Measurements from ENCODE around the gene FBXO8. TPM values are rescaled to one million over a fixed set of nuclear protein-coding genes. Genes with fewer than 3 reads are reported as not detected.
A peak's percentile ranks its signal among the peaks of the same experiment; 100 is the strongest.

The FBXO8 gene
- total RNA-seq, 1 experiment from 2014 or later = 22.1 TPM

DNA sequence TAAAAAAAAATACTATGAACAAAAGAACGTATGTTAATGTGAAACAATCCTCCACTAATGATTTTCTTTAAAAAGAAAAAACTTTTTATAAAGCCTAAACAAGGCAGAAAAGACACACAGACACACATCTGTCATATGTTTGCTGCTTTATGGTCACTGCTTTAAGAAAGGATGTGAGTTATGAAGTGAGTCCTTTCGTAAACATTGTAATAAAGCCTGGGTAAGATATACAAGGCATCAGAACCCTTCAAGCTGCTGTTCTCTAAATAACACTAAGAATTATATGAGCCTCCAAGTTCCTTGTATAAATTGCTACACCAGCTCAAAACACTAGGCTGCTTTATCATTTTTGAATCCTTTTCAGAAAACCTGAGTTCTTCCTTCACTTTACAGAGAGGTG lies 81.6 kb downstream of the FBXO8 start:
- ChIA-PET CTCF (interaction anchor here (0.5 to 1.5 kb wide), 3 partner anchors 9 to 81 kb away, joined by 3 to 4 read pairs (median 4); no protein-coding TSS in a partner anchor), POLR2A (interaction anchor here (0.6 kb wide), 2 partner anchors 12 to 33 kb away, joined by 3 to 4 read pairs; no protein-coding TSS in a partner anchor)
- no peaks in the 10 kb centered on the region for H3K36me3 Mint-ChIP-seq (ENCODE audit: insufficient read depth, unreplicated experiment)
- TF ChIP-seq, protein P1, sequence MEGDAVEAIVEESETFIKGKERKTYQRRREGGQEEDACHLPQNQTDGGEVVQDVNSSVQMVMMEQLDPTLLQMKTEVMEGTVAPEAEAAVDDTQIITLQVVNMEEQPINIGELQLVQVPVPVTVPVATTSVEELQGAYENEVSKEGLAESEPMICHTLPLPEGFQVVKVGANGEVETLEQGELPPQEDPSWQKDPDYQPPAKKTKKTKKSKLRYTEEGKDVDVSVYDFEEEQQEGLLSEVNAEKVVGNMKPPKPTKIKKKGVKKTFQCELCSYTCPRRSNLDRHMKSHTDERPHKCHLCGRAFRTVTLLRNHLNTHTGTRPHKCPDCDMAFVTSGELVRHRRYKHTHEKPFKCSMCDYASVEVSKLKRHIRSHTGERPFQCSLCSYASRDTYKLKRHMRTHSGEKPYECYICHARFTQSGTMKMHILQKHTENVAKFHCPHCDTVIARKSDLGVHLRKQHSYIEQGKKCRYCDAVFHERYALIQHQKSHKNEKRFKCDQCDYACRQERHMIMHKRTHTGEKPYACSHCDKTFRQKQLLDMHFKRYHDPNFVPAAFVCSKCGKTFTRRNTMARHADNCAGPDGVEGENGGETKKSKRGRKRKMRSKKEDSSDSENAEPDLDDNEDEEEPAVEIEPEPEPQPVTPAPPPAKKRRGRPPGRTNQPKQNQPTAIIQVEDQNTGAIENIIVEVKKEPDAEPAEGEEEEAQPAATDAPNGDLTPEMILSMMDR (IDR thresholded peaks at IDR 0.05; ENCODE audit: unreplicated experiment) = no peak
- DNase-seq (ENCODE audit: unreplicated experiment) = no peak
- intact Hi-C loops (cut with micrococcal nuclease) = no loop called here
- no TSS peak for BruUV-seq (replicated peaks)
- H3K4me1 Mint-ChIP-seq (ENCODE audit: insufficient read depth, unreplicated experiment) = no peaks in the 10 kb centered on the region
- no peak overlapping the region for H3K27ac Mint-ChIP-seq (ENCODE audit: low read depth, unreplicated experiment)
- H3K9me3 Mint-ChIP-seq (ENCODE audit: unreplicated experiment) = no peaks in the 10 kb centered on the region
- peaks cover 68% of the 10 kb centered on the region for H3K27me3 Mint-ChIP-seq (ENCODE audit: insufficient read depth, unreplicated experiment)
- H3K4me3 Mint-ChIP-seq (ENCODE audit: unreplicated experiment) = no peak overlapping the region

DNA sequence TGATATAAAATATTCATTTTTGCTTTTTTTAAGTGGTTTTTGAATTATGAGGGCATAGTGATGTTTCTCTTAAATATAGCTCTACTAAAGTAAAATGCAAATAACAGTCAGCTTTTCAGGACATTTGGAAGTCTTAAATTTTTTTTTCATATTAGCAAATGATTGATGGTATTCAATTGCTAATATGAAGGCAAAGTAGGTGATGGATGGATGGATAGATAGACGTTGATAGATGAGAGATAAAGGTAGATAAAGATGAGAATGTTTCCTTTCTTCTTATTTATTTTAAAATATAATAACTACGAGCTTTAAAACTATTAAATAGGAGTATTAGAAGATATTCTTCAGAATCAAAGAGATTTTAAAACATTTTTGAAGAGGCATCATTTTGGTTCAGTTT lies 83.7 kb downstream of the FBXO8 start:
- Mint-ChIP-seq H3K4me1 (ENCODE audit: insufficient read depth, unreplicated experiment) (no peaks in the 10 kb centered on the region), H3K36me3 (ENCODE audit: insufficient read depth, unreplicated experiment) (no peaks in the 10 kb centered on the region), H3K27me3 (ENCODE audit: insufficient read depth, unreplicated experiment) (peaks cover 66% of the 10 kb centered on the region), H3K27ac (ENCODE audit: low read depth, unreplicated experiment) (no peak overlapping the region), H3K9me3 (ENCODE audit: unreplicated experiment) (no peaks in the 10 kb centered on the region), H3K4me3 (ENCODE audit: unreplicated experiment) (no peak overlapping the region)
- intact Hi-C loops (cut with micrococcal nuclease) = no loop called here
- ChIA-PET POLR2A (interaction anchor here (1.6 kb wide), 1 partner anchor 9 kb away, joined by 4 read pairs; no protein-coding TSS in a partner anchor), CTCF (interaction anchor here (0.7 to 1.7 kb wide), 2 partner anchors 209 to 435 kb away, joined by 3 read pairs; no protein-coding TSS in a partner anchor)
- DNase-seq (ENCODE audit: unreplicated experiment) = no peak
- BruUV-seq (replicated peaks) = no TSS peak
- TF ChIP-seq, protein P1 (IDR thresholded peaks at IDR 0.05; ENCODE audit: unreplicated experiment) = no peak

DNA sequence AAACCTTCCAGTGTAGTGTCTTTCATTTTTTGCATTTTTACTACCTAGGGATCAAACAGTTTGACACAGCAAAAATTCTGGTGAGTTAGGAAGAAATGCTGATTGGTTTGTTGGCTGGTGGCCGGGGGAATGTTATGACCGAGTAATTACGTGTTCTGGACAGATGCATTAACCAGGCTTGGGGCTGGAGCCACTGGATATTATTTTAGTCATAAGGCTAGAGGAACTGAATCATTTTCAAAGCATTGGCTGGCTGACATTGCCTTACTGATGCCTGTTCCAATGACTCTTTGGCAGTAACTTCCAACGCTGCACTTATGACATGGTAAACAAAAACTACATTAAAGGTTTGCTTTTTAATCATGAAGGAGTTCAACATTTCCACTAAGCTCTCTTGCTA lies 84.6 kb downstream of the FBXO8 start:
- CTCF ChIA-PET = interaction anchor here (1.7 kb wide), 1 partner anchor 208 kb away, joined by 3 read pairs; no protein-coding TSS in a partner anchor
- BruUV-seq (replicated peaks) = no TSS peak
- DNase-seq (ENCODE audit: unreplicated experiment) = peak; percentile 56
- no peak overlapping the region for H3K27ac Mint-ChIP-seq (ENCODE audit: low read depth, unreplicated experiment)
- no peaks in the 10 kb centered on the region for H3K36me3 Mint-ChIP-seq (ENCODE audit: insufficient read depth, unreplicated experiment)
- no peaks in the 10 kb centered on the region for H3K9me3 Mint-ChIP-seq (ENCODE audit: unreplicated experiment)
- TF ChIP-seq, protein P1 (IDR thresholded peaks at IDR 0.05; ENCODE audit: unreplicated experiment) = no peak
- H3K4me3 Mint-ChIP-seq (ENCODE audit: unreplicated experiment) = no peak overlapping the region
- POLR2A ChIA-PET = interaction anchor here (1.6 kb wide), 2 partner anchors 8 to 85 kb away, joined by 4 to 5 read pairs; no protein-coding TSS in a partner anchor
- intact Hi-C loops (cut with micrococcal nuclease) = no loop called here
- peaks cover 65% of the 10 kb centered on the region for H3K27me3 Mint-ChIP-seq (ENCODE audit: insufficient read depth, unreplicated experiment)
- no peaks in the 10 kb centered on the region for H3K4me1 Mint-ChIP-seq (ENCODE audit: insufficient read depth, unreplicated experiment)

DNA sequence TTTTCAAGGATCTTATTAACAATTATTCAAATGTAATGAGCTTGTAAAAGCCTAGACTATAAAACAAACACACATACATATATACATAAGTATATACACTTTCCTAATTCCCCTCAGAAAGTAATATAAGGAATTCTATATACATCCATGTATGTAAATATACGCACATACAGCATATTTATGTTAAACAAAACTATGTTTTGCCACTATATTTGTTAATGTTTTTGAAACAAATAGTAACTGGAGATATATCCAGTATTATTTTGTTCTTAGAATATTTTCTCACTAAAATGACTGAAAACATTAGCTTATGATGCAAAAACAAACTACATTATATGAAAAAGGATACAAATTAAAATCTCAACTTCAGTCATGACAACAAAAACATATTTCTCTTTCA lies 85.1 kb downstream of the FBXO8 start:
- Mint-ChIP-seq H3K27ac (ENCODE audit: low read depth, unreplicated experiment) (no peak overlapping the region), H3K27me3 (ENCODE audit: insufficient read depth, unreplicated experiment) (peaks cover 65% of the 10 kb centered on the region), H3K4me1 (ENCODE audit: insufficient read depth, unreplicated experiment) (no peaks in the 10 kb centered on the region), H3K4me3 (ENCODE audit: unreplicated experiment) (no peak overlapping the region), H3K9me3 (ENCODE audit: unreplicated experiment) (no peaks in the 10 kb centered on the region), H3K36me3 (ENCODE audit: insufficient read depth, unreplicated experiment) (no peaks in the 10 kb centered on the region)
- no peak for DNase-seq (ENCODE audit: unreplicated experiment)
- no TSS peak for BruUV-seq (replicated peaks)
- ChIA-PET POLR2A (interaction anchor here (1.6 kb wide), 2 partner anchors 8 to 86 kb away, joined by 4 to 5 read pairs; no protein-coding TSS in a partner anchor), CTCF (no interaction called here)
- TF ChIP-seq, protein P1 (IDR thresholded peaks at IDR 0.05; ENCODE audit: unreplicated experiment) = no peak
- intact Hi-C loops (cut with micrococcal nuclease) = no loop called here

Measured in MCF 10A (cell line).